AG09309 (cell line): Measurements from ENCODE around the gene GFI1B.

Experiments used
- DNase-seq: peaks from one replicate; pipeline ENCODE4 v3.0.0-alpha.2; 2010; ENCODE audit warnings: low read depth
- H3K4me3 ChIP-seq: 2 replicates; pipeline ENCODE4 v1.5.1; 2011; ENCODE audit warnings: mild to moderate bottlenecking, low read depth, low read length, moderate library complexity; ENCODE audit not compliant: control insufficient read depth
- TF ChIP-seq, protein P1 (sequence below): IDR thresholded peaks from 2 replicates; pipeline ENCODE4 v1.5.1; 2011; ENCODE audit warnings: mild to moderate bottlenecking, low read depth, low read length, inconsistent platforms; ENCODE audit not compliant: insufficient read depth, control insufficient read depth; ENCODE audit errors: missing control alignments

Gene GFI1B

DNA sequence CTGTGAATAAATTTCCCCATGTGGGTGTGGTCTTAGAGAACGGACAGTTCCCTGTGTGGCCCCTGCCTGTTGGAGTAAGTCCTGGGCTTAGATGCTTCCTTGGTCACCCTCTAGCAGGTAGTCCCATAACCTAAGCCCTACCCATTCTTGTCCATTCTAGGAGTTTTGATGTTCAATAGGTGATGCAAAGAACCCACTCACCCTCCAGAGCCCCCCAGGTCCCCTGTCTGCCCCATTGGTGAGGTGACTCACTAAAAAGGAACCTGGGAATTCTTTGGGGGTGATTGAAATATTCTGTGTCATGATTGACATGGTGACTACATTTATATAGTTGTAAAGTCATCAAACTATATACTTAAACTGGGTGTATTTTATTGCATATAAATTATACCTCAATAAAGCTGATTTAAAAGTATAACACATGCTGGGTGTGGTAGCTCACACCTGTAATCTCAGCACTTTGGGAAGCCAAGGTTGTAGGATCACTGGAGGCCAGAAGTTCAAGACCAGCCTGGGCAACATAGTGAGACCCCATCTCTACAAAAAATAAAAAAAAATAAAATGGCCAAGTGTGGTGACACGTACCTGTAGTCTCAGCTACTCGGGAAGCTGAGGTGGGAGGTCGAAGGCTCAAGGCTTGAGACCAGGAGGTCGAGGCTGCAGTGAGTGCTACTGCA is 31.6 kb downstream of the GFI1B start:
- TF ChIP-seq, protein P1, sequence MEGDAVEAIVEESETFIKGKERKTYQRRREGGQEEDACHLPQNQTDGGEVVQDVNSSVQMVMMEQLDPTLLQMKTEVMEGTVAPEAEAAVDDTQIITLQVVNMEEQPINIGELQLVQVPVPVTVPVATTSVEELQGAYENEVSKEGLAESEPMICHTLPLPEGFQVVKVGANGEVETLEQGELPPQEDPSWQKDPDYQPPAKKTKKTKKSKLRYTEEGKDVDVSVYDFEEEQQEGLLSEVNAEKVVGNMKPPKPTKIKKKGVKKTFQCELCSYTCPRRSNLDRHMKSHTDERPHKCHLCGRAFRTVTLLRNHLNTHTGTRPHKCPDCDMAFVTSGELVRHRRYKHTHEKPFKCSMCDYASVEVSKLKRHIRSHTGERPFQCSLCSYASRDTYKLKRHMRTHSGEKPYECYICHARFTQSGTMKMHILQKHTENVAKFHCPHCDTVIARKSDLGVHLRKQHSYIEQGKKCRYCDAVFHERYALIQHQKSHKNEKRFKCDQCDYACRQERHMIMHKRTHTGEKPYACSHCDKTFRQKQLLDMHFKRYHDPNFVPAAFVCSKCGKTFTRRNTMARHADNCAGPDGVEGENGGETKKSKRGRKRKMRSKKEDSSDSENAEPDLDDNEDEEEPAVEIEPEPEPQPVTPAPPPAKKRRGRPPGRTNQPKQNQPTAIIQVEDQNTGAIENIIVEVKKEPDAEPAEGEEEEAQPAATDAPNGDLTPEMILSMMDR: no peak
- no peak overlapping the region for H3K4me3 ChIP-seq
- DNase-seq: no peak

DNA sequence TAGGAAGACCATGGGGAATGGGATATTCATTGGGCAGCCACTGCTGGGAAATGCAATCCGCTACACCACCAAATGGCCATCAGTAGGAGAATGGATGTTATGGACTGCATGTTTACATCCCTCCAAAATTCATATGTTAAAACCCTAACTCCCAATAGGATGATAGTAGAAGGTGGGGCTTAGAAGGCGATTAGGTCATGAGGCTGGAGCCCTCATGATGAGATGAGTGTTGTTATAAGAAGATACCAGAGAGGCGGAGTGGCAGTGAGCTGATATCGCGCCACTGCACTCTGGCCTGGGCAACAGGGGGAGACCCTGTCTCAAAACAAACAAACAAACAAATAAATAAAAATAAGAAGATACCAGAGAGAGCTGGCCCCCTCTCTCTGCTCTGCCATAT is 36.2 kb downstream of the GFI1B start:
- no peak overlapping the region for H3K4me3 ChIP-seq
- TF ChIP-seq, protein P1: no peak
- DNase-seq: no peak

DNA sequence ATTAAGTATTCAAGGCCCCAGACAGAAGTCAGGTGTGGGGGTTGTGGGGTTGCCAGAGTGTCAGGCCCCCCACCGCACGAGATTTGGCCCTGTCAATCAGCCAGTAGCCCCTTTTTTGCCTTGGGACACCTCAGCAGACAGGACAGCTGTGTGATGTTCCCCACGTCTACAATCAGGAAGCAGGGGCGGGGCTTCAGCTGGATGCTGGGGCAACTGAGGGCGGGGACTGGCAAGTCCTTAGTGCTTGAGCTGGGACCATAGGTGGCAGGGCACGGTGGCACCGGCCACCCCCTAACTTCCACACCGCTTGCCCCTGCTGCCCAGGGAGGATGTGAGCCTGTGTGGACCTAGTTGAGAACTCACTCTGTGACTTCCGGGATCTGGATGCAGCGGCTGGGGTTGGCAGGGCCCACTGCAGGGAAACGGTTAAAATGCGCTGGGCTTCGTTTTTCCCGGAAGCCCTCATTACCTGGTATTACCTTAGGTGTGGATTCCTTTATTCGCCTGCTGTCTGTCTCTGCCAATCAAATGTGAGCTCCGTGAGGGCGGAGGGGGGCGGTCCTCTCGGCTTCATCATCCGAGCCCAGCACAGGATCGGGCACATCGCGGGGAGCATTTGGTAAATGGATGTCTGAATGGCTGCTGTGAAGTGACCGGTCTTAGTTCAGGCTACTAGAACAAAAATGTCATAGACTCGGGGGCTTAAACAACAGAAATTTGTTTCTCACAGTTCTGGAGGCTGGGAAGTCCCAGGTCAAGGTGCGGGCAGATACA is 44.8 kb downstream of the GFI1B start:
- TF ChIP-seq, protein P1: no peak
- H3K4me3 ChIP-seq: no peak overlapping the region
- no peak for DNase-seq

DNA sequence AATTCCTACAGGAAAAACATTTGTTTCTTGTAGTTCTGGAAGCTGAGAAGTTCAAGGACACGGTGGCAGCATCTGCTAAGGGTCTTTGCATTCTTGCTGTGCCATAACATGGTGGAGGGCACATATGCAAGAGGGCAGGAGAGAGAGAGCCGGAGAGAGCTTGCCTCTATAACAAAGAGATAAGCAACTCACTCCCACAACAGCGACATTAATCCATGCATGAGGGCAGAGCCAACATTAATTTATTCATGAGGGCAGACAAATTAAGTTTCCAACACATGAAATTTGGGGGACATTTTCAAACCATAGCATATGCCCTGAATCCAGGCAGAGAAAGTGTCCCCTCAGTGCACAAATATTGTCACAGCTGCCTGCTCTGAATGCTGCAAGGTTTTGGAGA is 47.9 kb downstream of the GFI1B start:
- no peak for DNase-seq
- TF ChIP-seq, protein P1: no peak
- H3K4me3 ChIP-seq: no peak overlapping the region

DNA sequence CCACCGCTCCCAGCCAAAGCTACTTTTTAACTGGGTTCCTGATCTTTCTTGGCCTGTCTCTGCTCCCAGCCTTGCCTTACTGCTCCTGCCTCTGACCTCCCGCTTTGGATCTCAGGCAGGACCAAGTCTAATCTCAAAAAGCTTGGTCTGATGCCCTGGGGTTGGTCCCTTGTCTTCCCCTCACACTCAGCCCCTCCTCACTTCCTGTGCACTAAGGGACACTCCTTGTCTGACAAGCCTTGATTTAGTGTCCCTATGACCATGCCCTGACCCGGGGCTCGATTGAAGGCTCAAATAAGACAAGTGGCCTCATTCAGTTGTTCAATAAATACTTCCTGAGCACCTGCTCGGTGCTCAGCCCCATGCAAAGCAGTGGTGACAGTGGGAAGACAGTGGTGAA is 48.6 kb downstream of the GFI1B start:
- no peak overlapping the region for H3K4me3 ChIP-seq
- no peak for DNase-seq
- TF ChIP-seq, protein P1: no peak

DNA sequence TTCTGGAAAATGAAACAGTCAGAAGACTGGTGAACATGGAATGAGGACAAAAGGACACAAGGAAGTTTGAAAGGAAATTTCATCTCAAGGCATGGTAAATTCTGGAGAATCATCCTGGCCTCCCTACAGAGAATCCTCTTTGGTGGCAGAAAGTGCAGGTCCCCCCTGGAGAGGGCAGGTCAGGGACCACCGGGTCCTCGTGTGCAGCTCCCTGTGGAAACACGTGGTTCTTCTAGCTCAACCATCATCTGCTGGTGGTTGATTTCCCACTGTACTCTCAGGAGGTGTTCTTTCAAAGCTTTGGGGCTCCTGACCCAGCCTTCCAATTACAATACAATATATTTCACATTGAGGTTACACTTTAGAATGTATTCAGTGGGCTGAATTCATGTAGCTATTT is 49.7 kb downstream of the GFI1B start:
- no peak for DNase-seq
- TF ChIP-seq, protein P1: no peak
- no peak overlapping the region for H3K4me3 ChIP-seq
